ENCODE measurements around the gene ATP5F1B. TPM values are rescaled to one million over a fixed set of nuclear protein-coding genes. Genes with fewer than 3 reads are reported as not detected.

The ATP5F1B gene
- total and polyA plus RNA-seq, 2 of the 13 experiments (the other 11 are each of a cell fraction or from before 2014, with no cell fraction given): 1,051 to 1,180 TPM

- TF ChIP-seq DR1 (CRISPR knock-in tag; IDR thresholded peaks at IDR 0.05): no peak
- peak in 1 of 2 experiments; percentile 40; a peak in 1 of 4 replicates for TF ChIP-seq POLR2A (IDR thresholded peaks at IDR 0.05; ENCODE audit: insufficient read depth in 1 of 2, low read depth in 2 of 2, low read length in 2 of 2)
- peak; percentile 55 for TF ChIP-seq SALL1 (CRISPR knock-in tag; IDR thresholded peaks at IDR 0.05)
- no peak for TF ChIP-seq ZNF761 (CRISPR knock-in tag; conservative IDR thresholded peaks at IDR 0.05)
- TF ChIP-seq, protein P1, sequence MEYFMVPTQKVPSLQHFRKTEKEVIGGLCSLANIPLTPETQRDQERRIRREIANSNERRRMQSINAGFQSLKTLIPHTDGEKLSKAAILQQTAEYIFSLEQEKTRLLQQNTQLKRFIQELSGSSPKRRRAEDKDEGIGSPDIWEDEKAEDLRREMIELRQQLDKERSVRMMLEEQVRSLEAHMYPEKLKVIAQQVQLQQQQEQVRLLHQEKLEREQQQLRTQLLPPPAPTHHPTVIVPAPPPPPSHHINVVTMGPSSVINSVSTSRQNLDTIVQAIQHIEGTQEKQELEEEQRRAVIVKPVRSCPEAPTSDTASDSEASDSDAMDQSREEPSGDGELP (IDR thresholded peaks at IDR 0.05; ENCODE audit: borderline replicate concordance, low read depth): peak; percentile 42; the same call in 1 of the 2 replicates
- TF ChIP-seq NONO (IDR thresholded peaks at IDR 0.05): no peak
- TF ChIP-seq NONO (CRISPR knock-in tag; conservative IDR thresholded peaks at IDR 0.05): peak; percentile 69
- TF ChIP-seq, protein P2, sequence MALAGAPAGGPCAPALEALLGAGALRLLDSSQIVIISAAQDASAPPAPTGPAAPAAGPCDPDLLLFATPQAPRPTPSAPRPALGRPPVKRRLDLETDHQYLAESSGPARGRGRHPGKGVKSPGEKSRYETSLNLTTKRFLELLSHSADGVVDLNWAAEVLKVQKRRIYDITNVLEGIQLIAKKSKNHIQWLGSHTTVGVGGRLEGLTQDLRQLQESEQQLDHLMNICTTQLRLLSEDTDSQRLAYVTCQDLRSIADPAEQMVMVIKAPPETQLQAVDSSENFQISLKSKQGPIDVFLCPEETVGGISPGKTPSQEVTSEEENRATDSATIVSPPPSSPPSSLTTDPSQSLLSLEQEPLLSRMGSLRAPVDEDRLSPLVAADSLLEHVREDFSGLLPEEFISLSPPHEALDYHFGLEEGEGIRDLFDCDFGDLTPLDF (CRISPR knock-in tag; IDR thresholded peaks at IDR 0.05): no peak
- TF ChIP-seq ZNF280B (CRISPR knock-in tag; IDR thresholded peaks at IDR 0.05; ENCODE audit: borderline replicate concordance): no peak
- TF ChIP-seq ZNF776 (CRISPR knock-in tag; IDR thresholded peaks at IDR 0.05): 0 out of 2 replicates have a peak, but pooled peaks have one; percentile 48
- TF ChIP-seq DPF2 (CRISPR knock-in tag; IDR thresholded peaks at IDR 0.05; ENCODE audit: borderline replicate concordance, low read depth): no peak
- TF ChIP-seq FIP1L1 (IDR thresholded peaks at IDR 0.05; ENCODE audit: borderline replicate concordance, insufficient read depth, low read depth, low read length): no peak
- peak; percentile 25; the same call in 1 of the 2 replicates for TF ChIP-seq CCDC6 (CRISPR knock-in tag; IDR thresholded peaks at IDR 0.05)
- no peak for TF ChIP-seq AGO1 (IDR thresholded peaks at IDR 0.05; ENCODE audit: low read depth, low read length, poor library complexity, severe bottlenecking)
- TF ChIP-seq ZNF484 (CRISPR knock-in tag; IDR thresholded peaks at IDR 0.05; ENCODE audit: borderline replicate concordance, low read depth): no peak
- TF ChIP-seq ZNF574 (CRISPR knock-in tag; IDR thresholded peaks at IDR 0.05): peak; percentile 39
- TF ChIP-seq REL (CRISPR knock-in tag; conservative IDR thresholded peaks at IDR 0.05): no peak
These were observed 11.4 kb downstream of the ATP5F1B start (continued) for GRCh38 chr12:56634242-56634836.

Measured in HepG2 (cell line).